Esophagus squamous epithelium (tissue), 5 donors: Measurements from ENCODE around the gene BRMS1. TPM values are rescaled to one million over a fixed set of nuclear protein-coding genes. Genes with fewer than 3 reads are reported as not detected.

Experiments
- DNase-seq: peaks from one replicate; lab custom pipeline; 2025; lab: John Stamatoyannopoulos, UW
- H3K27ac ChIP-seq, 4 donors: fragments of 200-600 bp; sonication (generic); one replicate each; pipeline ENCODE4 v1.5.1; 2016 to 2019; ENCODE audit warnings: mild to moderate bottlenecking in 1 of 4
- H3K27me3 ChIP-seq, 4 donors: fragments of 200-600 bp; sonication (generic); 1 replicate in 3 of 4; 2 replicates in 1 of 4; pipeline versions ENCODE4 v1.5.1 to v1.6.0; 2017 to 2021; ENCODE audit warnings: antibody characterized with exemption in 1 of 4
- H3K36me3 ChIP-seq, 3 donors: fragments of 200-600 bp; sonication (generic); one replicate each; pipeline ENCODE4 v1.5.1; 2016 to 2019
- H3K4me1 ChIP-seq, 3 donors: fragments of 200-600 bp; sonication (generic); one replicate each; pipeline ENCODE4 v1.5.1; 2017 to 2019
- H3K4me3 ChIP-seq, 4 donors: fragments of 200-600 bp; sonication (generic); 1 replicate in 3 of 4; 2 replicates in 1 of 4; pipeline ENCODE4 v1.5.1; 2016 to 2019; ENCODE audit warnings: mild to moderate bottlenecking in 2 of 4, moderate library complexity in 1 of 4
- H3K9me3 ChIP-seq, 3 donors: fragments of 200-600 bp; sonication (generic); one replicate each; pipeline ENCODE4 v1.5.1; 2016 to 2019
- POLR2A ChIP-seq, 4 donors: fragments of 450-650 bp; IDR thresholded peaks; one replicate each; pipeline ENCODE4 v1.6.1; 2017; ENCODE audit warnings: antibody characterized with exemption in 4 of 4, mild to moderate bottlenecking in 4 of 4, moderate library complexity in 3 of 4
- WGBS, 2 donors: methylation state at CpG; one replicate each; pipeline ENCODE4 v1.1.5; 2018; 5-methylcytosine and 5-hydroxymethylcytosine counted together
- intact Hi-C: fragments of 100-400 bp; cut with DNase I; formaldehyde crosslinking; loops from one replicate; pipeline ENCODE4 v1.15.0; 2022
- total RNA-seq, 4 donors: library from RNA; depleted of rRNA; stranded (reverse); fragments of >200 nt; gene quantifications; one replicate each; pipeline ENCODE4 v1.1.0, GENCODE V29; 2016
- TF ChIP-seq, protein P1 (sequence below), 6 experiments: fragments of 450-650 bp in 4 of 6; fragments of 200-600 bp in 2 of 6; sonication (generic) in 2 of 6; IDR thresholded peaks; one replicate each; pipeline ENCODE4 v1.5.1; 2016 to 2019; ENCODE audit warnings: antibody characterized with exemption in 6 of 6, mild to moderate bottlenecking in 4 of 6, moderate library complexity in 4 of 6
- donor health status: DM: yes; HTN: yes; CAD: no.

BRMS1 gene
- total RNA-seq, 4 donors from 2014 or later = 43.8 to 65.5 (median 56.8) TPM

DNA sequence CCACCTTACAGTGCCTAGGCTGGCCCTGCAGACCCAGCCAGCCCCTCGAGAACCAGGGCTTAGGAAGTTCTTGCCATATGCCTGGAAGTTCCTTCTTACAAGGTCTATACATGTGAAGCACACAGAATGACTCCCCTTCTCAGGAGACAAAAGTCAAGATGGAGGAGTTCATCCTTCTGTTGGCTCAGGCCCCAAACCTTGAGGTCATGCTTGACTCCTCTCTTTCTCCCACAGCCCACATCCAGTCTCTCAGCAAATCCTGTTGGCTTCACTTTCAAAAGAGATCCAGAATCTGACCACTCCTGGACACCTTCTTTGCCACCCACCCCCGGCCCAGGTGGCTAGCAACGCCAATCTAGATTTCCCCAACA, 26.3 kb downstream of the BRMS1 start:
- Histone ChIP-seq H3K27me3 (peaks cover 0 to 32% (median 0%) of the 10 kb centered on the region in 4 donors), H3K4me1 (peaks cover 37 to 65% (median 49%) of the 10 kb centered on the region in 3 donors), H3K4me3 (no peak overlapping the region), H3K36me3 (no peaks in the 10 kb centered on the region), H3K9me3 (no peaks in the 10 kb centered on the region), H3K27ac (peak overlapping the region; percentile 61 to 92 (median 84))
- intact Hi-C loops = no loop called here
- DNase-seq = no peak
- 50 to 82% methylated on average over 2 of the region's 3 CpGs for WGBS, 2 donors
- no peak for TF ChIP-seq POLR2A (IDR thresholded peaks at IDR 0.05)

DNA sequence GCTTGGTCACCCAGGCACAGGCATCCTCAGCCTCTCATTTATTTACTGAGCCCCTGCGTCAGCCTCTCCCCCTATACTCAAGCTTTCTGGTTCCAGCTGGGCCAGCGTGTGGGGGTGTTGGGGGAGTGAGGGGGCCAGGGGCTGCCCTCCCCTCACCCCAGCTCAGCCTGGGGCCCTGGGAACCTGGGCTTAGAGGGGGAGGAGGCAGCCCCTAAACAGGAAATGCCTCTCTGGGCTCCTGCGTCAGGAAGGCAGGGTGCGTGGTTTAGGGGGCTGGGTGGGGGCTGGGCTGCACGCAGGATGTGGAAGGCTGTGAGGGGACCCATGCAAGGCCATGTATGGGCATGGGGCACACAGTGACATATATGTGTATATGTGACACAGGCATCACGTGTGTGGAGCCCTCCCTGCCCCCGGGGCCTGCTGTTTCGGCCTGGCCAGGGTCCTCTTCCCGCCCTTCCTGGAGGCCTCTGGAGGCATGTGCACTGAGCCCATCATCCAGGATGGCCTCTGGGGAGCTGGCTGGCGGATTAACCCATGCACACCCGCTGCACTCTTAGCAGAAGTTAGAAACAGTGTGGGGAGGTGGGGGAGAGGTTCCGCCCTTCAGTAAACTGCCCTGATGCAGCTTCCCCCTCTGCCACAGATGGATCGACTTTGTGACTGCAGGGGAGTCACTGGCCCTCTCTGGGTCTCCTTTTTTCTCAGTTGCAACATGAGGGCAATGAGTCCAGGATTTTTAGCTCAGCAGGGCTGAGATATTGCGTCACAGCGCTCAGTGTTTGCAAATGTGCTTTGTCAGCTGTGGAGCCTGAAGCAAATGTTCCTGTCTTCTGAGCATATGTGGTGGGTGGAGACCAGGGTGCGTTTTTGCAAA, 26.9 kb downstream of the BRMS1 start:
- no peak for TF ChIP-seq POLR2A (IDR thresholded peaks at IDR 0.05)
- no peak overlapping the region for H3K4me3 ChIP-seq
- no peaks in the 10 kb centered on the region for H3K36me3 ChIP-seq
- peaks cover 43 to 71% (median 55%) of the 10 kb centered on the region in 3 donors for H3K4me1 ChIP-seq
- no peaks in the 10 kb centered on the region for H3K9me3 ChIP-seq
- no peak for DNase-seq
- WGBS, 2 donors = 15 to 18% methylated on average over 4 of the region's 16 CpGs
- H3K27ac ChIP-seq = peak overlapping the region; percentile 61 to 92 (median 84)
- peaks cover 0 to 32% (median 0%) of the 10 kb centered on the region in 4 donors for H3K27me3 ChIP-seq
- intact Hi-C loops = no loop called here

DNA sequence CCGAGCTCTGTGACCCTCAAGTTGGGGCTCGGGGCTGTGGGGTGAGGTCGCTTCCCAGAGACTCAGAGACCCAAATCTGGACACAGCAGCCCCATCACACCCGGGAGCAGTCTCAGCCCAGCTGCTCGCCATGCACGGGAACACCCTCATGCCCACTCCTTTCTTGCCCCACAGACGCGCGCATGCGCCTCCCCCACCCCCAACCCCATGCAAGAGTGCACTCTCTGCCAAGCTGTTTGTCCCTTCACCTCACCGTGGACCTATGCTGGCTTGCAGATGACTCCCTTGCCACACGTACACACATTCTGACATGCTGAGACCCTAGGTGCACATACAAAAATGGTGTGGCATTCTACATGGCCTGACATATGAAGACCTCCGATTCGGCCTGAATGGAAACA, 27.6 kb downstream of the BRMS1 start:
- Histone ChIP-seq H3K9me3 (no peaks in the 10 kb centered on the region), H3K27me3 (peaks cover 0 to 32% (median 0%) of the 10 kb centered on the region in 4 donors), H3K36me3 (no peaks in the 10 kb centered on the region), H3K4me1 (peaks cover 44 to 77% (median 56%) of the 10 kb centered on the region in 3 donors), H3K27ac (peak overlapping the region; percentile 61 to 92 (median 84)), H3K4me3 (peak overlapping the region in 3 of 4 donors; percentile 56 to 68 (median 63))
- intact Hi-C loops = no loop called here
- no peak for DNase-seq
- 42 to 80% methylated on average over 1 to 11 of the region's 14 CpGs for WGBS, 2 donors
- no peak for TF ChIP-seq POLR2A (IDR thresholded peaks at IDR 0.05)
- TF ChIP-seq, protein P1, sequence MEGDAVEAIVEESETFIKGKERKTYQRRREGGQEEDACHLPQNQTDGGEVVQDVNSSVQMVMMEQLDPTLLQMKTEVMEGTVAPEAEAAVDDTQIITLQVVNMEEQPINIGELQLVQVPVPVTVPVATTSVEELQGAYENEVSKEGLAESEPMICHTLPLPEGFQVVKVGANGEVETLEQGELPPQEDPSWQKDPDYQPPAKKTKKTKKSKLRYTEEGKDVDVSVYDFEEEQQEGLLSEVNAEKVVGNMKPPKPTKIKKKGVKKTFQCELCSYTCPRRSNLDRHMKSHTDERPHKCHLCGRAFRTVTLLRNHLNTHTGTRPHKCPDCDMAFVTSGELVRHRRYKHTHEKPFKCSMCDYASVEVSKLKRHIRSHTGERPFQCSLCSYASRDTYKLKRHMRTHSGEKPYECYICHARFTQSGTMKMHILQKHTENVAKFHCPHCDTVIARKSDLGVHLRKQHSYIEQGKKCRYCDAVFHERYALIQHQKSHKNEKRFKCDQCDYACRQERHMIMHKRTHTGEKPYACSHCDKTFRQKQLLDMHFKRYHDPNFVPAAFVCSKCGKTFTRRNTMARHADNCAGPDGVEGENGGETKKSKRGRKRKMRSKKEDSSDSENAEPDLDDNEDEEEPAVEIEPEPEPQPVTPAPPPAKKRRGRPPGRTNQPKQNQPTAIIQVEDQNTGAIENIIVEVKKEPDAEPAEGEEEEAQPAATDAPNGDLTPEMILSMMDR (IDR thresholded peaks at IDR 0.05) = no peak

DNA sequence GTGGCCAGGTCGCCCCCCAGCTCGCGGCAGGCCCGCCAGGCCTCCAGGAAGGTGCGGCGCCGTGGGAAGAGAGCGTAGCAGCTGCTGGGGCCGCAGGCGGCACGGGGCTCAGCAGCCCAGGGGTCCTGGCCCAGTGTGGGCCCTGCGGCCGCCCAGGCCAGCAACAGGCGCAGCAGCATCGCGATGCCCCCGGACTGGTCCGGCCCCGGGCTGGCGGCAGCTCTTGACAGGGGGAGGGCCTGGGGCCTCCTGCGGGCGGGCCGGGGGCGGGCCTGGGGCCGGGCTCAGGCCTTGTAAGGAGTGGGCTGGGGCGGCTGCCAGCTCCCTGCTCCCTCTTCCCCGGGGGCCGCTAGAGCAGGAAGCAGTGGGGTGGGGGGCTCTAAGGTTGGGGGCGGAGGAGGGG, 28.1 kb downstream of the BRMS1 start, which contains the start of gene CD248:
Gene CD248 (minus strand): TSS at position 196 of the 403 bp plus-strand sequence. CDS start 17 bp downstream, at position 179.
- H3K4me1 ChIP-seq = peaks cover 44 to 81% (median 56%) of the 10 kb centered on the region in 3 donors
- TF ChIP-seq, protein P1 (IDR thresholded peaks at IDR 0.05) = no peak
- TF ChIP-seq POLR2A (IDR thresholded peaks at IDR 0.05) = peak in 1 of 4 donors; percentile 50
- no peaks in the 10 kb centered on the region for H3K36me3 ChIP-seq
- no CpG with 5 or more reads among the region's 29 CpGs for WGBS, 2 donors
- H3K9me3 ChIP-seq = no peaks in the 10 kb centered on the region
- peak within 1 kb of the TSS; percentile 61 to 92 (median 89) for H3K27ac ChIP-seq
- intact Hi-C loops = no loop called here
- peaks cover 0 to 32% (median 0%) of the 10 kb centered on the region in 4 donors for H3K27me3 ChIP-seq
- no peak for DNase-seq
- peak within 1 kb of the TSS; percentile 21 to 68 (median 60) for H3K4me3 ChIP-seq

DNA sequence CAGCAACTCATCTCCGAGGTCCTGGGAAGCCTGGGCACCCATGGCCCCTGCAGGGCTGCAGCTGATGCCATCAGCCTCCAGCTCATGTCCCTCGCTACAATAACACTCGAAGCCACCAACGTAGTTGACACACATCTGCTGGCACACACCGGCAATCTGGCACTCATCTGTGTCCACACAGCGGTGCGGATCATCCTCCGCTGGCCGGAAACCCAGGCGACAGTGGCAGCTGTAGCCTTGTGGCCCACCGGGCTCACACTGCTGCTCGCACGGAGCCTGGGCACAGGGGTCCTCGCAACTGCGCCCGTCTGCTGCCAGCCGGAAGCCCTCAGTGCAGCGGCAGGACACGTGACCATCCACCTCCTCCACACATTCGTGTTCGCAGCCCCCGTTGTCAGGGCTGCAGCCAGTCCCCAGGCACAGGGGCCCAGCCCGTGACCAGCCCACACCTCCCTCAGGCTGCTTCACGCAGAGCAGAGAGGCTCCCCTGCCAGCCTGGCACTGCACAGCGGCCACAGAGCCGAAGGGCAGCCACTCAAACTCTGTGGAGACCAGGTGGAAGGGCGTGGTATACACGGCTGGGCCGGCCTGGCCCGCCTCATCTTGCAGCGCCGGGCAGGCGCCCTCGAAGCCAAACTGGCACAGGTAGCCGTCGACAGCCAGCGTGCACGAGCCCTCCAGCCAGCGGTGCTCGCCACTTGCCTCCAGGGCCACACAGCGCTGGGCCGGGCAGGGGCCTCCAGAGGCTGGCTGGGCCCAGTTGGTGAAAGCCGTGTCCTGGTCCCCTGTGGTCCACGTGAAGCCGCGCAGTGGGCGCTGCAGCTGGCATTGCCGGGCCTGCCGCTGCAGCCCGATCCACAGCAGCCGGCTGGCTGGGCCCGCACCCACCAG, 28.7 kb downstream of the BRMS1 start:
- no peaks in the 10 kb centered on the region for H3K36me3 ChIP-seq
- intact Hi-C loops = no loop called here
- H3K27ac ChIP-seq = peak overlapping the region; percentile 61 to 92 (median 89)
- H3K4me3 ChIP-seq = peak overlapping the region; percentile 21 to 68 (median 60)
- TF ChIP-seq, protein P1 (IDR thresholded peaks at IDR 0.05) = no peak
- no peak for TF ChIP-seq POLR2A (IDR thresholded peaks at IDR 0.05)
- H3K27me3 ChIP-seq = peaks cover 0 to 32% (median 0%) of the 10 kb centered on the region in 4 donors
- peaks cover 44 to 83% (median 56%) of the 10 kb centered on the region in 3 donors for H3K4me1 ChIP-seq
- no peaks in the 10 kb centered on the region for H3K9me3 ChIP-seq
- 74% methylated on average over 19 of the region's 52 CpGs; no CpG with 5 or more reads in 1 of the 2 donors for WGBS, 2 donors
- DNase-seq = no peak
